DMS153 (cell line): Measurements from ENCODE around the gene RFNG.

Experiments used
- DNase-seq: peaks from one replicate; lab custom pipeline; 2025; lab: John Stamatoyannopoulos, UW

RFNG gene

DNA sequence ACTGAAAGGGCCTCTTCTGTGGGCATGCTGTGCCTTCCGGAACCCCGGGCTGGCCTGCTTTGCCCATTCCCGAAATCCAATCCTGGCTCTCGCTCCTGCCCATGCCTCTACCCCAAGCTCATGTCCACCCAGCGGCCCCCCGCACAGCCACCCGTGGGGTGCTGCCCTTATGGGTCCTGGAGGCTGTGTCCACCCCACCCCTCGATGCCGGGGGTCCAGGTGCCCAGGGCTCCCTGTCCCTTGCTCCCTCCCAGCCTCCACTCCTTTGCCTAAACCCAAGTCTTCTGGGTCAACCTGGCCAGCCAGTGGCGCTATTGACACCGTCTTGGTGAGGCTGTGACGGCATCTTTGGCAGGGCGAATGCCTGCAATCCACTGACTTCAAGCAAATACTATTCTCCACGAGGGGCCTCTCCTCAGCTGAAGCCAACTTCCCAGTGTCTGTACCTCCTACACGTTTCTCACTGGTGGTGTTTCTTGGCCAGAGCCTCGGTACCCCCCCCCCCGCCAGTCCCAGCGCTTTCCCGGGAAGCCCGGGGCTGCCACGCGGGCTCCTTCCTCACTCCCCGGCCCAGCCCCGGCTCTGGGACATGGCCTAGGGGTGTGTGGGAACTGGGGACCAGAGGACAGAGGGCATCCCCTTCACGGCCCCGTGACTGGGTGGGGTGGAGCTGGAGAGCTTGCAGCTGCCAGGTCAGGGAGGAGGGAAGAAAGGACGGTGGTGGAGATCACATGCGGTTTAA is 26.2 kb upstream of the RFNG start:
- DNase-seq: no peak

- no peak for DNase-seq
Observed at GRCh38 chr17:82076785-82077591, 25.4 kb upstream of the RFNG start.

DNA sequence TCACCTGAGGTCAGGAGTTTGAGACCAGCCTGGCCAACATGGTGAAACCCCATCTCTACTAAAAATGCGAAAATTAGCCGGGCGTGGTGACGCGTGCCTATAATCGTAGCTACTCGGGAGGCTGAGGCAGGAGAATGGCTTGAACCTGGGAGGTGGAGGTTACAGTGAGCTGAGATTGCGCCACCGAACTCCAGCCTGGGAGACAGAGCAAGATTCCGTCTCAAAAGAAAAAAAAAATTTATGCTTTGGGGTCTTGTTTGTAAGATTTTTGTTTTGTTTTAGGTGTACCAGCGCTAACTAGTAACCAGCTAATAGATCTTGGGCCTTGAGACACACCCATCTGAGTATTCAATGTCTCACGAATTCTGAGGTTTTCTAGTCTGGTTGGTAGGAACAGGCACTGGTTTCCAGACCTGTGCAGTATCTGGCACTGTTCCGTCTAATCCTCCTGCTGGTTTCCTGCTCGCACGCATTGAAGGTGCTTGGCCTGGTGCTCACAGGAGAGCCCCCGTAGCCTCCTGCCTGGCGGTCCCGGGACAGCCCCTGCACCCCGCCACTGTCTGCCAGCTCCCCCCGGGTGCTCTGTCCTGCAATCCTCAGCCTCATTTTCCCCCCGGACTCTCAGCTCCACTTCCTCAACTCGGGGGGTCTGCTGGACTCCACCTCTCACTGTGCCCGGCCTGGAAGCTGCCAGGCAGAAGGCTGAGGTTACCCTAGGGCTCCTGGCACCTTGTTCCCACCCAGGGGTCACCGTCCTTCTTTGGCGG is 24.6 kb upstream of the RFNG start:
- no peak for DNase-seq

DNA sequence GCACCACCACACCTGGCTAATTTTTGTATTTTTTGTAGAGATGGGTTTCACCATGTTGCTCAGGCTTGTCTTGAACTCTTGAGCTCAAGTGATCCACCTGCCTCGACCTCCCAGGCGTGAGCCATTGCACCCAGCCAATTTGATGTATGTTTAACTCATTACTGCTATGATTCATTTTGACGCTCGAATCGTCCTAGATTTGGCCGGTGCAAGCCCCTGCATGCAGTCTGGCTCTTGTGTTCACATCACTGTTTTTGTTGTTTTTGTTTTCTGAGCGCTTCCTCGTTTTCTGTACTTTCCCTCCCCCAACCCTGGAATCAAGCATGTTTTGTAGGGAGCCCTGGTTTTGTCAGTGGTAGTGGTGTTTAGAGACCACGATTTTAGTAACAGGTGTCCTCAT is 21.8 kb upstream of the RFNG start:
- no peak for DNase-seq

- DNase-seq: no peak
Observed at GRCh38 chr17:82072827-82073226, 21.2 kb upstream of the RFNG start.

GRCh38 chr17:82070611-82071010 is 19.0 kb upstream of the RFNG start:
- DNase-seq: no peak

- DNase-seq: peak; percentile 2
Observed at GRCh38 chr17:82065638-82066303, 14.2 kb upstream of the RFNG start, which contains the start of gene DUS1L. Gene DUS1L (minus strand): TSS chr17:82065804. CDS start chr17:82065059, 745 bp downstream.

DNA sequence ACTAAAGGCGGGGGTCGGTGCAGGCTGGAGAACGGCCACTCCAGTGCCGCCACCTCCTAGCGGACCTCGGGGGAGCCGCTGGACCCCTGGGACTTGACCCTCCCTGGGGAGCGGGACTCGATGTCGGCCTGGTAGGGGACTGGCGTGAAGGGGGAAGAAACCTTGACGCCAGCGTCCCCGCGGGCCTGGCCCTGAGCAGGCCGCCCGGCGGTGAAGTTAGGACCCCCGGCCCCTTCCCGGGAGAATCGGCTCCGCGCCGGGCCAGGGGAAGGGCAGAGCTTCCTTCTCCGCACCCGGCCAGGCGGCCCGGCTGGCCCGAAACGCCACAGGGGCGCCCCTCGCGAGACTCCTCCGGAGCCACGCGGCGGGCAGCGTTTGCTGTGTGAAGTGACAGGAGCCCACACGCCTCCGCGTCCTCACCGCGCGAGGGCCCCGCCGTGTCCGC is 13.6 kb upstream of the RFNG start:
- DNase-seq: no peak

GRCh38 chr17:82064433-82065192 is 13.0 kb upstream of the RFNG start:
- DNase-seq: no peak

GRCh38 chr17:82063424-82064415 is 12.1 kb upstream of the RFNG start:
- no peak for DNase-seq

DNA sequence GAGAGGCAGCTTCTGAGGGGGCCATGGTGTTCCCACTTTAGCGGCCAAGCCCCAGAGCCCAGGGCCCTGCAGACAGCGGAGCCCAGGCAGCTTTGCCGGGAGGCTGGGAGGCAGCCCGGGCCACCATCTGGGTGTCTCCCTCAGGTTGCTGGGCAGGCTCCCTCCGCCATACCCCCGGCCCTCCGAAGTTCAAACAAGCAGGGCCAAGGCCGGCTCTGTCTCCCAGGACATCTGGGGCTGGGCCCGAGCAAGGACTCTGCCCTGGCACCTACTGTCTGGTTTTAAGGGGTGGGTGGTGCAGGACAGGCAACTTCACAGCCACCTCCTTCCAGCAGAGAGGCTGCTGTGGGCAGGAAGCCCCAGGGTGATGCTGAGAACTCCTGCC is 11.4 kb upstream of the RFNG start:
- DNase-seq: no peak

GRCh38 chr17:82062076-82062983 is 10.7 kb upstream of the RFNG start:
- DNase-seq: no peak

DNA sequence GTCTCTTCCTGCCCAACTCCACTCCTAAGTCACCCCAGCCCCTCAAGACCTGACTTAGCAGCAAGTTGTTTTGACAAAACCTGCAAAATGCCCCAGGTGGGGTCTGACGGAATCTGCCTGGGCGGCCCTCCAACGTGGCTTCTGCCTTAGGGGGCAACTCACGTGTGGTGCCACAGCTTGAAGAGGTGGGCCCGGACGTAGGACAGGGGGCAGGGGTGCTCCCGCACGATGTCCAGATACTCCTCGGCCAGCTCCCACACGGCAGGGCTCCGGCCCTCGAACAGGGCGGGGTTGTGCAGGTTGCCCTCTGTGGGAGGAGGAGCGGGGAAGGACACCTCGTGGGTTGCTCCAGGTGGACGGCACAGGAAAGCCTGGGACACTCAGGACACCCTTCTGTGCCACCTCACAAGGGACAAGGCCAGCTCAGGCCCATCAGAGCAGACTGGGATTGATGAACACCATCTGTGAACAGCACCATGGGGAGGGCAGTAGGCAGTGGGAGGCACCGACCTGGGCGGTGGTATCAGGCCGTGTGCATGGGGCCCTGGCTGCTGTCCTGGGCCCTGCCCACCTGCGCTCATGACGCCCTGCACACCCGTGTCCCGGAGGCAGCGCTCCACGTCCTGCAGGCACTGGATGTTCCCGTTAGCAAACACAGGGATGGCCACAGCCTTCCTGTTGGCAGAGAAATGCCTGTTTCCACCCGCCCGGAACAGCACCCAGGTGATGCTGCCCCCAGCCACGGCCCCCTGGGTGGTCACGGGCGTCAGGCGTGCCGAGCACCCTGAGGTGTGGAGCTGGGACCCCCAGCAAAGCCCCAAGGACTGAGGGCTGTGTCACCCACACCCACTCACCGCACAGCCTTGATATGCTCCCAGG is 9.7 kb upstream of the RFNG start:
- no peak for DNase-seq

- no peak for DNase-seq
Observed at GRCh38 chr17:82060614-82061013, 9.0 kb upstream of the RFNG start.

GRCh38 chr17:82060001-82060380 is 8.4 kb upstream of the RFNG start:
- no peak for DNase-seq

DNA sequence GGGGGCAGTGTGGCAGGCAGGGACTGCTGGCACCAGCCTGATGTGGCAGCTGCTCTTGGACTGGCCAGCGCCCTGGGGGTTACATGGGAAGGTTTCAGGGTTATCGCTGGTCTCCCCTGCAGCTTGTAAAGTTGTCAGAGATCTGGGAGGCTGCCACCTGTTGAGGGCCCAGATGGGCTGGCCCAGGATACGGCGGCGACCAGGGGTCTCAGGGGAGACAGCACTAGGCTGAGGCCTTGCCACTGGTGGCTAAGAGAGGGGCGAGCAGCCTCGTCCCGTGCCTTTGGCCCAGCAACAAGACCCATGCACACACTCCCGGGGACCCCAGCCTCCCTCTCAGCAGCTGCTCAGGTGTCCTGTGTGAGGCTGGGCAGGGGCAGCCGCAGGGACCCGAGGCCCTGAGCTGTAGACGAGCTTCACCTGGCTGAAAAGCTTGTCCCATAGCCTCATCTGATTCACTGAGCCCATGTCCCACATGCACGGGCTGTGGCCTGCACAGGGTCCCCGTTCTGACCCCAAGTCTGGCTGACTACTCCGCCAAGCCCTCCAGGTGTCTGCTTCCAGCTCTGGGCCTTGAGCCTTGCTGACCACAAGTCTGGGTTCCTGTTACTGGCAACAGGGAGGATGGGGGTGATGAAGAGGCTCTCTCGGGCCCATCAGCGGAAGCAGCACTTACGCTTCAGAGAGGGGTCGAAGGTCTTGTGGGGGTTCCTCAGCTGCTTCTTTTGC is 7.8 kb upstream of the RFNG start:
- no peak for DNase-seq

DNA sequence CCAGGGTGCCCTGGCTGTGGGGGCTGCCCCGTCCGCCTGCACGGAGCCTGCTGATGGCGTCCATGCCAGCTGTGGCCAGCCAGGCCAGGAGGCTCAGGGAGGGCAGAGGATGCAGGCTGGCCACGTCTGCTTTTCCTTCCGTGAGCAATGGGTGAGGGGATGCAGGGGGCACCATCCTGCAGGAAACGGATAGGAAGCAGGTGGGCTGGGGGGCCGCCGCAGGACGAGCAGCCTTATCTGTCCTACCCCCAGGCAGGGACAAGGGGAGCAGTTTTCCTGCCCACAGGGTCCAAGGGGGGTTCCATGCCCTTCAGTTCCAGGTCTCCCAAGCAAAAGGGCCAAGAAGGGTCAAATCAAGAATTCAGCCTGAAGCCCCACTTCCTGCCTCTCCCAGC is 7.2 kb upstream of the RFNG start:
- DNase-seq: no peak
